ENCODE data around the gene C4orf51. TPM values are rescaled to one million over a fixed set of nuclear protein-coding genes. Genes with fewer than 3 reads are reported as not detected.

The C4orf51 gene
- polyA plus RNA-seq, 1 of the 3 experiments (the other 2 are of a cell fraction) = not detected

DNA sequence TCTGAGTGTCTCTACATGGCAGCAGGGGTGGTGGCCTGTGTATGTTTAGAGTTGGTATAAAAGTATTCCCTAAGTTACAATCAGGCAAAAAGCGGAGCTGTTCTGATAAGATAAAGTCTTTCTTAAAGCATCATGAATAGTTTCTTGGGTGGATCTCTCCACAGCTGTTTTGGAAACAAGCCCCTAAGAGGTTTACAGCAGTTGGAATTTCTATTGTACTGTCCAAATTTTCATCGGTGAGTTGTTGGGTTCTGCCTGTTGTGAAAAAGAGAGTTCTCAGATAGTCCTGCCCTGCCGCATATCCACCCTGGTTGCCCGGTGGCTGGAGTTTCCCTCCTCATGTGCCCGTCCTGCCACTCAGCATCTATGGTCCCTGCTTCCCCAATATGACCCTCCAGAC lies 50.1 kb downstream of the C4orf51 start:
- Histone ChIP-seq H3K36me3 (replicated peaks in 1 of 2; ENCODE audit: control insufficient read depth in 1 of 2, insufficient read depth in 2 of 2, low read length in 1 of 2) (no peaks in the 10 kb centered on the region), H3K79me2 (ENCODE audit: insufficient read depth) (no peaks in the 10 kb centered on the region), H3K9me3 (no peaks in the 10 kb centered on the region), H4K20me1 (ENCODE audit: insufficient read depth) (no peaks in the 10 kb centered on the region), H3K27ac (ENCODE audit: low read depth in 2 of 2, low read length in 1 of 2) (no peak overlapping the region), H3K4me1 (ENCODE audit: control insufficient read depth in 1 of 2, insufficient read depth in 2 of 2, low read depth in 1 of 2, low read length in 1 of 2) (peaks cover 12 to 24% of the 10 kb centered on the region in 2 experiments), H3K4me3 (ENCODE audit: low read depth in 2 of 2, low read length in 1 of 2) (no peak overlapping the region), H3K27me3 (ENCODE audit: insufficient read depth) (no peaks in the 10 kb centered on the region), H3K4me2 (no peak overlapping the region), H3K9me2 (no peaks in the 10 kb centered on the region), H3F3A (replicated peaks; ENCODE audit: insufficient read depth) (peaks cover 17% of the 10 kb centered on the region), H2AFZ (ENCODE audit: low read depth) (no peak overlapping the region; the same call in 1 of the 2 replicates), H3K9ac (no peak overlapping the region)
- no peak for TF ChIP-seq FOSL2 (IDR thresholded peaks at IDR 0.05; ENCODE audit: borderline replicate concordance, low read depth)
- TF ChIP-seq, protein P1, sequence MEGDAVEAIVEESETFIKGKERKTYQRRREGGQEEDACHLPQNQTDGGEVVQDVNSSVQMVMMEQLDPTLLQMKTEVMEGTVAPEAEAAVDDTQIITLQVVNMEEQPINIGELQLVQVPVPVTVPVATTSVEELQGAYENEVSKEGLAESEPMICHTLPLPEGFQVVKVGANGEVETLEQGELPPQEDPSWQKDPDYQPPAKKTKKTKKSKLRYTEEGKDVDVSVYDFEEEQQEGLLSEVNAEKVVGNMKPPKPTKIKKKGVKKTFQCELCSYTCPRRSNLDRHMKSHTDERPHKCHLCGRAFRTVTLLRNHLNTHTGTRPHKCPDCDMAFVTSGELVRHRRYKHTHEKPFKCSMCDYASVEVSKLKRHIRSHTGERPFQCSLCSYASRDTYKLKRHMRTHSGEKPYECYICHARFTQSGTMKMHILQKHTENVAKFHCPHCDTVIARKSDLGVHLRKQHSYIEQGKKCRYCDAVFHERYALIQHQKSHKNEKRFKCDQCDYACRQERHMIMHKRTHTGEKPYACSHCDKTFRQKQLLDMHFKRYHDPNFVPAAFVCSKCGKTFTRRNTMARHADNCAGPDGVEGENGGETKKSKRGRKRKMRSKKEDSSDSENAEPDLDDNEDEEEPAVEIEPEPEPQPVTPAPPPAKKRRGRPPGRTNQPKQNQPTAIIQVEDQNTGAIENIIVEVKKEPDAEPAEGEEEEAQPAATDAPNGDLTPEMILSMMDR (IDR thresholded peaks at IDR 0.05) = no peak
- TF ChIP-seq RCOR1 (IDR thresholded peaks at IDR 0.05; ENCODE audit: low read length) = no peak
- TF ChIP-seq TAF1 (IDR thresholded peaks at IDR 0.05; ENCODE audit: borderline replicate concordance, low read depth, low read length) = no peak
- TF ChIP-seq EZH2phosphoT487 (IDR thresholded peaks at IDR 0.05; ENCODE audit: borderline replicate concordance, low read depth) = no peak
- no peak for TF ChIP-seq JUND (IDR thresholded peaks at IDR 0.05)
- no peak for TF ChIP-seq RFX5 (IDR thresholded peaks at IDR 0.05; ENCODE audit: low read length)
- no peak for TF ChIP-seq EP300 (IDR thresholded peaks at IDR 0.05; ENCODE audit: borderline replicate concordance in 1 of 2, low read depth in 1 of 2, low read length in 1 of 2)
- TF ChIP-seq TEAD4 (IDR thresholded peaks at IDR 0.05; ENCODE audit: borderline replicate concordance, insufficient read depth) = no peak
- TF ChIP-seq ELF1 (IDR thresholded peaks at IDR 0.05) = no peak
- DNase-seq = no peak
- WGBS (ENCODE audit: low lambda C conversion rate) = 94% methylated on average over 4 of the region's 5 CpGs
- ChIA-PET CTCF (no interaction called here), POLR2A (no interaction called here)

- H3K4me1 ChIP-seq (ENCODE audit: control insufficient read depth in 1 of 2, insufficient read depth in 2 of 2, low read depth in 1 of 2, low read length in 1 of 2) = peaks cover 18 to 31% of the 10 kb centered on the region in 2 experiments
- H3K4me3 ChIP-seq (ENCODE audit: low read depth in 2 of 2, low read length in 1 of 2) = no peak overlapping the region
- no peaks in the 10 kb centered on the region for H3K79me2 ChIP-seq (ENCODE audit: insufficient read depth)
- POLR2A ChIA-PET = no interaction called here
- no peak overlapping the region for H3K27ac ChIP-seq (ENCODE audit: low read depth in 2 of 2, low read length in 1 of 2)
- CTCF ChIA-PET = no interaction called here
- WGBS (ENCODE audit: low lambda C conversion rate) = 79% methylated on average over 1 of the region's 1 CpG
- H4K20me1 ChIP-seq (ENCODE audit: insufficient read depth) = no peaks in the 10 kb centered on the region
- no peak for TF ChIP-seq ZBTB33 (IDR thresholded peaks at IDR 0.05; ENCODE audit: borderline replicate concordance, low read depth)
- TF ChIP-seq, protein P2, sequence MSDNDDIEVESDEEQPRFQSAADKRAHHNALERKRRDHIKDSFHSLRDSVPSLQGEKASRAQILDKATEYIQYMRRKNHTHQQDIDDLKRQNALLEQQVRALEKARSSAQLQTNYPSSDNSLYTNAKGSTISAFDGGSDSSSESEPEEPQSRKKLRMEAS (IDR thresholded peaks at IDR 0.05; ENCODE audit: low read depth) = no peak
- H3K4me2 ChIP-seq = no peak overlapping the region
- H3F3A ChIP-seq (replicated peaks; ENCODE audit: insufficient read depth) = peaks cover 24% of the 10 kb centered on the region
- no peak for DNase-seq
- no peaks in the 10 kb centered on the region for H3K9me2 ChIP-seq
- no peaks in the 10 kb centered on the region for H3K36me3 ChIP-seq (replicated peaks in 1 of 2; ENCODE audit: control insufficient read depth in 1 of 2, insufficient read depth in 2 of 2, low read length in 1 of 2)
- no peaks in the 10 kb centered on the region for H3K27me3 ChIP-seq (ENCODE audit: insufficient read depth)
- H3K9ac ChIP-seq = no peak overlapping the region
- H3K9me3 ChIP-seq = no peaks in the 10 kb centered on the region
- no peak overlapping the region for H2AFZ ChIP-seq (ENCODE audit: low read depth)
These were observed 51.1 kb downstream of the C4orf51 start for GRCh38 chr4:145731028-145731427.
